ENCODE data around the gene ANXA2.
"Not testable (repeated sequence)": the region's sequence is repeated elsewhere in the genome, so short reads cannot be mapped to it uniquely, and the experiment has no call there.

ANXA2 gene

DNA sequence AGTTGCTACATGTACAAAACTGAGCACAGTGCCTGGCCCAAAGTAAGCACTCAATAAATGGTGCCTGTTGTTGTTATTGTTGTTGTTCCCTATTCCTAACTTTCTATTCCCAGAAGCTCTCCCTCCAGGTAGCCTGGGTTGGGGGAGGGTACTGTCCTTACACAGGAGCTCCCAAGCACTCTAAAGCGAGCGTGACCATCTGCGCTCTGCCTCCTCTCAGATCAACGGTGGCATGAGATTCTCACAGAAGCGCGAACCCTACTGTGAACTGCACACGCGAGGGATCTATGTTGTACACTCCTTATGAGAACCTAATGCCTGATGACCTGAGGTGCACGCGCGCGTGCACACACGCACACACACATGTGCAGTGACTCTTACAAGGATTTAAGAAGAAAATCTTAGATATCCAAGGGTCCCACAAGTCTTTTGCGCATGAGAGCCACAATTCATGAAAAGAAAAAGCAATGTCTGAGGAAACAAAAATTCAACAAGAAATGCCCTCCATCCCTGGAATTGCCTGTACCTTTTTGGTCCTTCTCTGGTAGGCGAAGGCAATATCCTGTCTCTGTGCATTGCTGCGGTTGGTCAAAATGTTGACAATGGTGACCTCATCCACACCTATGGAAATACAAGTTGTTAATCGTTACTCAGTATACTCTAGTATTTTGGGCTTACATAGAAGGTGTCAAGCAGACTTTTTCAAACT, 33.7 kb downstream of the ANXA2 start:
- DNase-seq = no peak

- DNase-seq = no peak
Measured at GRCh38 chr15:60363087-60363549, 34.7 kb downstream of the ANXA2 start.

DNA sequence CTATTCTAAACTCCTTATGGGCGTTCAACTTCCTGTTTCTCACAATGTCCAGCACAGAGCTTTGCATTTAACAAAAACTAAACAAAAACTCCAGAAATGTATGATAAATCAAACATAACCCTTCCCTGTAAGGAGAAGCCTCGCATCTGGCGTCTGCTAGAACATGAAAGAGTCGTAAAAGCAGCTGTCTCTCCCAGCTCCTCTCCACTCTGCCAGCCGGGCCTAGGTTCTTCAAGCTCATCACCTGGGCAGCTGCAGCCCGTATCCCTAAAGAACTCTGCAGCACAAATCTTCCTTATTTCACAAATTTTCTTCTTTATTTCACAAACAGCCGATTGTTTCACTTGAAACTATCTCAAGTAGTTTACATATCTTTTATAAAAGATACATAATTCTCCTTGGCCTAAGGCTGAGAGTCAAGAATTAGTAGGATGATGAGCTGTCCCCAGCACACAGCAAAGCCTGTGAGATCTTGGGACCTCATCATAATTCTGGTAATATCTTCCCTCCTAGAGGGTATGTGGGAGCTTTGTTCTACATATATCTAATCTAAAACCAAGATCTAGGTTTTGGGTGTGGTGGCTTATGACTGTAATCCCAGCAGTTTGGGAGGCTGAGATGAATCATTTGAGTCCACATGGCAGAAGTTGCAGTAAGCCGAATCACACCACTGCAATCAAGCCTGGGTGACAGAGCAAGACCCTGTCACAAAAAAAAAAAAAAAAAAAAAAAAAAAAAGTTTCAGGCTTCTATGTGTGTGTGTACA, 35.3 kb downstream of the ANXA2 start:
- no peak for DNase-seq

- not testable (repeated sequence) for DNase-seq
Measured at GRCh38 chr15:60359738-60360137, 38.0 kb downstream of the ANXA2 start.

GRCh38 chr15:60358935-60359682, 38.7 kb downstream of the ANXA2 start:
- no peak for DNase-seq

GRCh38 chr15:60356832-60357231, 41.0 kb downstream of the ANXA2 start:
- no peak for DNase-seq

GRCh38 chr15:60355148-60355857, 42.5 kb downstream of the ANXA2 start:
- no peak for DNase-seq

- no peak for DNase-seq
Measured at GRCh38 chr15:60353245-60353920, 44.4 kb downstream of the ANXA2 start.

- DNase-seq = no peak
Measured at GRCh38 chr15:60352525-60352924, 45.3 kb downstream of the ANXA2 start.

DNA sequence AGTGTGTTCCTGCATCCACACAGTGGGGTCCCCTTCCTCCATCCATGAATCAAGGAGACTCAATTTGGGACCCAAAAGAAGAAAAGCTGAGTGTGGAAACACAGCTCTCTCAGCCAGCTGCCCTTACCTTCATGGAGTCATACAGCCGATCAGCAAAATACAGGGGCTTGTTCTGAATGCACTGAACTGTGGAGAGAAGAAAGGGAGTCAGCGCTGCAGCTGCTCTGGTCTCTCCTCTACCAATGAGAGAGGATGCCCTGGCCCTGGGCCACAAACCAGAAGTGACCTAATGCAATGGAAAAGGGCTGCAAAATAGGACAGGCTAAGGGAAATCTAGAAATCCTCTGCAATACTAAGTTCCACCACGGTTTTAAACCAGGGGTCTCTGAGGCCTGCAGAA, 46.7 kb downstream of the ANXA2 start:
- DNase-seq = no peak

- DNase-seq = no peak
Measured at GRCh38 chr15:60350108-60350507, 47.7 kb downstream of the ANXA2 start.

DNA sequence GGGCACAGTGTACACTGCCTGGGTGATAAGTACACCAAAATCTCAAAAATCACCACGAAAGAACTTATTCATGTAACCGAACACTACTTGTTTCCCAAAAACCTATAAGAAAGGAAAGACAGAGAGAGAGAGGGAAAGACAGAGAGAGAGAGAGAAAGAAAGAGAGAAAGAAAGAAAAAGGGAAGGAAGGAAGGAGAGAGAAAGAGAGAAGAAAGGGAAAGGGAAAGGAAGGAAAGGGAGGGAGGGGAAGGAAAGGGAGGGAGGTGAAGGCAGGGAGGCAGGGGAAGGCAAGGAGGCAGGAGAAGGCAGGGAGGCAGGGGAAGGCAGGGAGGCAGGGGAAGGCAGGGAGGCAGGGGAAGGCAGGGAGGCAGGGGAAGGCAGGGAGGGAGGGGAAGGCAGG, 48.2 kb downstream of the ANXA2 start:
- no peak for DNase-seq

GRCh38 chr15:60347480-60348049, 50.2 kb downstream of the ANXA2 start:
- no peak for DNase-seq

DNA sequence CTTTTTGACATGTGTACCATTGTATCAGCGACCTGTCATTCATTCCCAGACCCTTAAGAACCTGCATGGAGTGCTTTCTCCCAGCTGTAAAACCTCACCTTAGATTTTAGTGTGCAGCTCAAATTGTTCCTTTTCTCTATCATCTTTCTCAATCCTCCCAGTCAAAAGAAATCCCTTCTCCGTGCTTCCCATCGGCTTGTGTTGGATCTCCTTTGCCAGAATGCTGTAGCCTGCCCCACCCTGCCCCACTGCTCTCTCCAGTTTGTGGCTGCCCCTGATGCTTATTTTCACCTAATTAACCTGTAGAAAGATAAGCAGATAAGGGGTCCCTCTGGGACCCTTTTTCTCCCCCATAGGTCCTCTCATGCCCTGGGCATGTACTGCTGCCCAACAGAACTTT, 51.1 kb downstream of the ANXA2 start:
- DNase-seq = no peak

DNA sequence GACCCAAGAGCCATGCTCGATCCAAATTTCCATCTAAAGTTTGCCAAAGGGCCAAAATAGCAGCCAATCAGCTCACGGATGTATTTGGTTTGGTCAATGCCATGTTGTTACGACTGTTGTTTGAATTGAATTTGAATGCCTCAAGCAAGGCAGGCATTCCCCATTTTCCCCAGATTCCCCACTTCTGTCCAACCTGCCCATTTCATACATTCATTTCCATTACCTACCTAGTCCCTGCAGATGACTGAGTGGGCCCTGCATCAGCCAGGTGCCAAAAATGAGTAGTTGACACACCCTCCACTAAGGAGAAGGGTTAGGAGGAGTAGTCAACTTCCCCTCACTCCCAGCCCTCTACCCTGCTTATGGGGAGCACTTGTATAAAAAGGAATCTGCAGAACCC, 51.7 kb downstream of the ANXA2 start:
- DNase-seq = no peak

DNA sequence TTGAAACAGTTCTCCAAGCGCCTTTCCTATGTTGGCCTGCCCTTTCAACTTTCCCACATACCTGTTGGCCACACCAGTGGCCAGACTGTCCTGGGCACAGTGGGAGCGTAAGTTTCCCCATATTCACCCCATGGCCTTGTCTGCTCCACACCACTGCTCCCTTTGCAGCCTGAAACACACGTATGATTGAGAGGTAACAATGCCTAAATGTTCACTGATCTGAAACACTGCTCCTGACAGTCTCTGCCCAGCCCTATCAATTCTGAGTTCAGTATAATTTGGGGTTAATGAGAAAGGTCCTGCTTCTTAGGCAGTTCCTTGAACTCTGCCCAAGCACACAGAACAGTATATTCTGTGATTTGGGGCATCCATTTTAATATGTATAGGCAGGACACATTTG, 52.2 kb downstream of the ANXA2 start:
- DNase-seq = no peak

- no peak for DNase-seq
Measured at GRCh38 chr15:60344987-60345386, 52.8 kb downstream of the ANXA2 start.

GRCh38 chr15:60344461-60344860, 53.3 kb downstream of the ANXA2 start:
- no peak for DNase-seq

GRCh38 chr15:60343221-60343970, 54.4 kb downstream of the ANXA2 start:
- DNase-seq = no peak

DNA sequence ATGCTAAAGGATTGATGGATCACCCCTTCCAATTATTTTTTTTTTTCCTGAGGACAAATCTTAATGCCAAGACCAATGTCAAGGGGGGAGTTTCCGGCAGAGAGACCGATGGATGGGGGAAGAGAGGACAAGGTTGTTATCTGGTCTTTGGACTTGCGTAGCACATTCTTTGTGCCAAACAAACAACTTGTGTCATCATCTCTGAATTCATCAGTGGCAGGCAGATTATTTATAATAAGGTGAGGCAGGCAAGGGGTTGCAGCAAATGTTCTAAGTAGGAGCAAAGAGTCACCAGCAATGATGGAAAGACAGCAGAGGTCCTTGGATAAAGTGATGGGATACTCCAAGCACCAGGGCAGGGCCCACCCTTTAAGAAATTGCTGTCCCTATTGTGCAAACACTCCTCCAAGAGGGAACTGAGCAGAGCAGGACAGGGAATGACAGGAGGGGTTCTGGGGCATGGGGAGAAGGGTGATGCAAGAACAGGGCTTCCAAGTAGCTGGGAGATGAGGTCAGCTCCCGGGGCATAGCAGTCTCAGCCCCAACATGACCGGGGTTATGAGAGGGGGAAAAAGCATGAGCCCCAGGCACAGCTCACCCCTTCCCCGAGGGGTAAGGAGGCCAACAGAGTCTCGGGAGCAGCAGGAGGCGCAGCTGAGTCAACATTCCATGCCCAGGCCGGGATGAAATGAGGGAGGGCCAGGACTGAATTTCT, 57.4 kb downstream of the ANXA2 start:
- no peak for DNase-seq

DNA sequence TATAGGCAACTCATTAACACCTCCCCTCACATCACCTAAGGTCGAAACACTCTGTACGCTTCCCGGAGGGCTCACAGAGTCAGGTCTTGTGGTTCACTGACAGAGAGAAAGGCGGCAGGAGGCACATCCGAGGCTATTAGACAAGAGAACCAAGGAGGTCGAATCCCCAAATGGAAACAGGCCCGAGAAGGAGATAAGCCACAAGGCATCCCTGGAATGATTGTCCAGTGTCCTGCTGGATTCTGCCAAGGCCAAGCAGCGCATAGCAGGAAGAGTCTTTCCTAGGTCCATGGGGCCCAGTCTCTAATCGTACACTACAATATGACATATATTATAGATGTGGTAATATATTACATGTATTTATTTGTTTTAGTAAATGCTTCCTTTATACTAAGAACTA, 58.5 kb downstream of the ANXA2 start:
- no peak for DNase-seq

Measured in NCI-H1048 (cell line).